Lower leg skin (tissue), 4 donors: ENCODE results near the gene DPP6. TPM values are rescaled to one million over a fixed set of nuclear protein-coding genes. Genes with fewer than 3 reads are reported as not detected.

Experiments used
- DNase-seq, 2 donors: peaks; one replicate each; pipeline ENCODE4 v3.0.0-alpha.2; 2019; ENCODE audit warnings: low spot score in 2 of 2
- H3K4me3 ChIP-seq: fragments of 200-600 bp; sonication (generic); 2 replicates; pipeline ENCODE4 v1.5.1; 2017; ENCODE audit warnings: mild to moderate bottlenecking, low read depth; ENCODE audit not compliant: poor library complexity, severe bottlenecking
- CTCF ChIP-seq, 3 donors: fragments of 450-650 bp; IDR thresholded peaks; one replicate each; pipeline ENCODE4 v1.5.1; 2016; ENCODE audit warnings: antibody characterized with exemption in 3 of 3, mild to moderate bottlenecking in 3 of 3, moderate library complexity in 2 of 3
- POLR2A ChIP-seq, 2 donors: fragments of 450-650 bp; IDR thresholded peaks; one replicate each; pipeline ENCODE4 v1.6.1; 2016 to 2017; ENCODE audit warnings: antibody characterized with exemption in 2 of 2, mild to moderate bottlenecking in 1 of 2, moderate library complexity in 1 of 2
- WGBS, 2 donors: methylation state at CpG; one replicate each; pipeline ENCODE4 v1.1.5; 2018; 5-methylcytosine and 5-hydroxymethylcytosine counted together
- intact Hi-C: fragments of 100-400 bp; cut with DNase I; formaldehyde crosslinking; loops from one replicate; pipeline ENCODE4 v1.15.0; 2023; ENCODE audit warnings: low total_unique reads
- total RNA-seq, 4 donors: library from RNA; depleted of rRNA; stranded (reverse); fragments of >200 nt; gene quantifications; one replicate each; pipeline ENCODE4 v1.1.0, GENCODE V29; 2016

DPP6 gene
- total RNA-seq, 4 donors from 2014 or later: 1.0 to 4.5 (median 2.9) TPM

GRCh38 chr7:154540596-154540995 is 488.4 kb downstream of the DPP6 start:
- 90 to 93% methylated on average over 4 of the region's 4 CpGs for WGBS, 2 donors

GRCh38 chr7:154541606-154542005 is 489.4 kb downstream of the DPP6 start:
- TF ChIP-seq CTCF (IDR thresholded peaks at IDR 0.05) (no peak), POLR2A (IDR thresholded peaks at IDR 0.05) (no peak)
- intact Hi-C loops: no loop called here
- H3K4me3 ChIP-seq: no peak overlapping the region
- 55 to 65% methylated on average over 5 of the region's 5 CpGs for WGBS, 2 donors
- no peak for DNase-seq

More at GRCh38 chr7:154540596-154540995, 488.4 kb downstream of the DPP6 start:
- H3K4me3 ChIP-seq: no peak overlapping the region
- no peak for TF ChIP-seq POLR2A (IDR thresholded peaks at IDR 0.05)
- TF ChIP-seq CTCF (IDR thresholded peaks at IDR 0.05): no peak
- intact Hi-C loops: no loop called here
- no peak for DNase-seq

GRCh38 chr7:154546946-154547587 is 494.9 kb downstream of the DPP6 start:
- no peak for DNase-seq
- WGBS, 2 donors: 65 to 80% methylated on average over 9 of the region's 9 CpGs
- H3K4me3 ChIP-seq: no peak overlapping the region
- no peak for TF ChIP-seq CTCF (IDR thresholded peaks at IDR 0.05)
- no peak for TF ChIP-seq POLR2A (IDR thresholded peaks at IDR 0.05)
- intact Hi-C loops: no loop called here

- DNase-seq: no peak
- H3K4me3 ChIP-seq: no peak overlapping the region
- TF ChIP-seq CTCF (IDR thresholded peaks at IDR 0.05): no peak
- no peak for TF ChIP-seq POLR2A (IDR thresholded peaks at IDR 0.05)
- WGBS, 2 donors: 78 to 89% methylated on average over 10 of the region's 10 CpGs
- intact Hi-C loops: no loop called here
These were observed 501.6 kb downstream of the DPP6 start for GRCh38 chr7:154553711-154554265.

- WGBS, 2 donors: 83% methylated on average over 3 of the region's 3 CpGs
- TF ChIP-seq CTCF (IDR thresholded peaks at IDR 0.05) (no peak), POLR2A (IDR thresholded peaks at IDR 0.05) (no peak)
- H3K4me3 ChIP-seq: no peak overlapping the region
- intact Hi-C loops: no loop called here
- DNase-seq: no peak
These were observed 507.3 kb downstream of the DPP6 start for GRCh38 chr7:154559454-154559853.

GRCh38 chr7:154564676-154565075 is 512.5 kb downstream of the DPP6 start:
- no peak overlapping the region for H3K4me3 ChIP-seq
- WGBS, 2 donors: 76 to 83% methylated on average over 3 of the region's 3 CpGs
- TF ChIP-seq POLR2A (IDR thresholded peaks at IDR 0.05): no peak
- no peak for TF ChIP-seq CTCF (IDR thresholded peaks at IDR 0.05)
- no peak for DNase-seq
- intact Hi-C loops: no loop called here
